ENCODE measurements around the gene PSEN1. TPM values are rescaled to one million over a fixed set of nuclear protein-coding genes. Genes with fewer than 3 reads are reported as not detected.

The PSEN1 gene
- total RNA-seq, 1 donor from 2014 or later: 51.5 TPM

GRCh38 chr14:73211251-73212040, 75.1 kb downstream of the PSEN1 start:
- no peak for DNase-seq (ENCODE audit: extremely low read depth, low read depth, low spot score)

GRCh38 chr14:73216030-73216429, 79.7 kb downstream of the PSEN1 start:
- DNase-seq (ENCODE audit: extremely low read depth, low read depth, low spot score): no peak

- DNase-seq (ENCODE audit: extremely low read depth, low read depth, low spot score): no peak
These were observed 81.1 kb downstream of the PSEN1 start for GRCh38 chr14:73217411-73217810.

- no peak for DNase-seq (ENCODE audit: extremely low read depth, low read depth, low spot score)
These were observed 83.8 kb downstream of the PSEN1 start for GRCh38 chr14:73220061-73220460.

- no peak for DNase-seq (ENCODE audit: extremely low read depth, low read depth, low spot score)
These were observed 84.3 kb downstream of the PSEN1 start for GRCh38 chr14:73220634-73221033.

- no peak for DNase-seq (ENCODE audit: extremely low read depth, low read depth, low spot score)
These were observed 85.6 kb downstream of the PSEN1 start for GRCh38 chr14:73221945-73222344.

- DNase-seq (ENCODE audit: extremely low read depth, low read depth, low spot score): no peak
These were observed 86.7 kb downstream of the PSEN1 start for GRCh38 chr14:73223049-73223448.

GRCh38 chr14:73225496-73225895, 89.2 kb downstream of the PSEN1 start:
- no peak for DNase-seq (ENCODE audit: extremely low read depth, low read depth, low spot score)

GRCh38 chr14:73227812-73228781, 91.8 kb downstream of the PSEN1 start:
- DNase-seq (ENCODE audit: extremely low read depth, low read depth, low spot score): peak; percentile 74

- DNase-seq (ENCODE audit: extremely low read depth, low read depth, low spot score): no peak
These were observed 93.7 kb downstream of the PSEN1 start for GRCh38 chr14:73230051-73230450.

- no peak for DNase-seq (ENCODE audit: extremely low read depth, low read depth, low spot score)
These were observed 95.9 kb downstream of the PSEN1 start for GRCh38 chr14:73231981-73232851.

GRCh38 chr14:73232984-73233383, 96.7 kb downstream of the PSEN1 start:
- DNase-seq (ENCODE audit: extremely low read depth, low read depth, low spot score): no peak

GRCh38 chr14:73233564-73233963, 97.3 kb downstream of the PSEN1 start:
- no peak for DNase-seq (ENCODE audit: extremely low read depth, low read depth, low spot score)

GRCh38 chr14:73234029-73234428, 97.7 kb downstream of the PSEN1 start:
- no peak for DNase-seq (ENCODE audit: extremely low read depth, low read depth, low spot score)

GRCh38 chr14:73234586-73235394, 98.5 kb downstream of the PSEN1 start:
- no peak for DNase-seq (ENCODE audit: extremely low read depth, low read depth, low spot score)

GRCh38 chr14:73235531-73236155, 99.3 kb downstream of the PSEN1 start:
- no peak for DNase-seq (ENCODE audit: extremely low read depth, low read depth, low spot score)

- no peak for DNase-seq (ENCODE audit: extremely low read depth, low read depth, low spot score)
These were observed 99.8 kb downstream of the PSEN1 start for GRCh38 chr14:73236157-73236556.

- DNase-seq (ENCODE audit: extremely low read depth, low read depth, low spot score): no peak
These were observed 100.5 kb downstream of the PSEN1 start for GRCh38 chr14:73236752-73237218.

GRCh38 chr14:73237219-73237785, 101.0 kb downstream of the PSEN1 start, which contains the start of gene PAPLN:
Gene PAPLN (plus strand): TSS chr14:73237506. CDS start chr14:73239779, 2,273 bp downstream.
- DNase-seq (ENCODE audit: extremely low read depth, low read depth, low spot score): no peak
